PFSK-1 (cell line): ENCODE measurements around the gene CEP70.

Experiments used
- FOXP2 ChIP-seq: optimal IDR thresholded peaks from 2 replicates; pipeline ENCODE3; 2011; ENCODE audit warnings: borderline replicate concordance, control low read depth, inconsistent platforms; ENCODE audit not compliant: insufficient read depth; ENCODE audit errors: extremely low read length, extremely low read depth
- POLR2AphosphoS5 ChIP-seq: IDR thresholded peaks from 2 replicates; pipeline ENCODE4 v1.6.1; 2012; ENCODE audit warnings: low read depth, mild to moderate bottlenecking, control low read depth, low read length, moderate library complexity
- SIN3A ChIP-seq: IDR thresholded peaks from 2 replicates; pipeline ENCODE4 v1.6.1; 2012; ENCODE audit warnings: mild to moderate bottlenecking, low read length, moderate library complexity, borderline replicate concordance; ENCODE audit not compliant: insufficient read depth
- TAF1 ChIP-seq: IDR thresholded peaks from 2 replicates; pipeline ENCODE4 v1.6.1; 2012; ENCODE audit warnings: low read length, control low read depth, borderline replicate concordance; ENCODE audit not compliant: insufficient read depth
- TF ChIP-seq, protein P1 (sequence below), 2 experiments: IDR thresholded peaks; 2 replicates each; pipeline versions ENCODE4 v1.6.1 to v1.8.0; 2011 to 2012; ENCODE audit warnings: low read depth in 2 of 2, low read length in 2 of 2, control low read depth in 1 of 2, inconsistent platforms in 1 of 2, mild to moderate bottlenecking in 1 of 2, moderate library complexity in 1 of 2; ENCODE audit not compliant: insufficient read depth in 1 of 2

CEP70 gene

DNA sequence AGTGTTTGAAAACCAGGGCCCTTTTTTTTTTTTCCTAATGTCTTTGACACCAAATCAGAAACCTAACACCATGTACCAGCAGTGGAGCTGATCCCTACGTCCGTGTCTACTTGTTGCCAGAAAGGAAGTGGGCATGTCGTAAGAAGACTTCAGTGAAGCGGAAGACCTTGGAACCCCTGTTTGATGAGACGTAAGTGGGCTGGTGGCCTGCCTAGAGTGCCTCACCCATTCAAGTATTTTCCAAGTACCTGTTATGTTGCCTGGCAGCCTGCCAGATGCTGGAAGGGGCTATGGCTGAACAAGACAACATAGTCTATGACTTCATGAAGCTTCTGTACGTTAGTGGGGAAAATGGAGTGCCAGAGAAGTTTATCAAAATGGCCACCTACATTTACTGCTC, 119.9 kb downstream of the CEP70 start:
- TF ChIP-seq FOXP2 (no peak), TAF1 (no peak), POLR2AphosphoS5 (no peak), SIN3A (no peak)
- TF ChIP-seq, protein P1, sequence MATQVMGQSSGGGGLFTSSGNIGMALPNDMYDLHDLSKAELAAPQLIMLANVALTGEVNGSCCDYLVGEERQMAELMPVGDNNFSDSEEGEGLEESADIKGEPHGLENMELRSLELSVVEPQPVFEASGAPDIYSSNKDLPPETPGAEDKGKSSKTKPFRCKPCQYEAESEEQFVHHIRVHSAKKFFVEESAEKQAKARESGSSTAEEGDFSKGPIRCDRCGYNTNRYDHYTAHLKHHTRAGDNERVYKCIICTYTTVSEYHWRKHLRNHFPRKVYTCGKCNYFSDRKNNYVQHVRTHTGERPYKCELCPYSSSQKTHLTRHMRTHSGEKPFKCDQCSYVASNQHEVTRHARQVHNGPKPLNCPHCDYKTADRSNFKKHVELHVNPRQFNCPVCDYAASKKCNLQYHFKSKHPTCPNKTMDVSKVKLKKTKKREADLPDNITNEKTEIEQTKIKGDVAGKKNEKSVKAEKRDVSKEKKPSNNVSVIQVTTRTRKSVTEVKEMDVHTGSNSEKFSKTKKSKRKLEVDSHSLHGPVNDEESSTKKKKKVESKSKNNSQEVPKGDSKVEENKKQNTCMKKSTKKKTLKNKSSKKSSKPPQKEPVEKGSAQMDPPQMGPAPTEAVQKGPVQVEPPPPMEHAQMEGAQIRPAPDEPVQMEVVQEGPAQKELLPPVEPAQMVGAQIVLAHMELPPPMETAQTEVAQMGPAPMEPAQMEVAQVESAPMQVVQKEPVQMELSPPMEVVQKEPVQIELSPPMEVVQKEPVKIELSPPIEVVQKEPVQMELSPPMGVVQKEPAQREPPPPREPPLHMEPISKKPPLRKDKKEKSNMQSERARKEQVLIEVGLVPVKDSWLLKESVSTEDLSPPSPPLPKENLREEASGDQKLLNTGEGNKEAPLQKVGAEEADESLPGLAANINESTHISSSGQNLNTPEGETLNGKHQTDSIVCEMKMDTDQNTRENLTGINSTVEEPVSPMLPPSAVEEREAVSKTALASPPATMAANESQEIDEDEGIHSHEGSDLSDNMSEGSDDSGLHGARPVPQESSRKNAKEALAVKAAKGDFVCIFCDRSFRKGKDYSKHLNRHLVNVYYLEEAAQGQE (IDR thresholded peaks at IDR 0.05; ENCODE audit: insufficient read depth in 1 of 2, low read depth in 2 of 2, low read length in 2 of 2): no peak

DNA sequence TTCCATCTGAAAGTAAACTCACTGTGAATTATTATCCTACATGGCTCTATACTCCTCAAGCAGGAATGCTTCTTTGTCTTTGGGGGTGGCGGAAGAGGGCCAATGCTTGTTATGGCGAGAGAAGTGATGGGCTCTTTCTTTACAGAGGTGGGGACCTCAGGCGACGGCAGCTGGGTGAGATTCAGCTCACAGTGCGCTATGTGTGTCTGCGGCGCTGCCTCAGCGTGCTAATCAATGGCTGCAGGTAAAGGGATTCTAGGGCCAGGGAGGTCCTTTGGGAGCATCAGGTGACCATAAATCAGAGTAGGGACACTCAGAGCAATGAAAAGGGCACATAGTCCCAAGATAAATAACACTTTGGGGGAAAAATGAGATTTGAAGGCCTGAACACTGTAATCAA, 120.7 kb downstream of the CEP70 start:
- TF ChIP-seq FOXP2 (no peak), TAF1 (no peak), POLR2AphosphoS5 (no peak), SIN3A (no peak)
- TF ChIP-seq, protein P1 (IDR thresholded peaks at IDR 0.05; ENCODE audit: insufficient read depth in 1 of 2, low read depth in 2 of 2, low read length in 2 of 2): no peak

- TF ChIP-seq POLR2AphosphoS5 (no peak), FOXP2 (no peak), SIN3A (no peak), TAF1 (no peak)
- TF ChIP-seq, protein P1 (IDR thresholded peaks at IDR 0.05; ENCODE audit: insufficient read depth in 1 of 2, low read depth in 2 of 2, low read length in 2 of 2): no peak
Observed at GRCh38 chr3:138472141-138472825, 121.8 kb downstream of the CEP70 start.

- TF ChIP-seq FOXP2: no peak
Observed at GRCh38 chr3:138471481-138471880, 122.6 kb downstream of the CEP70 start.

DNA sequence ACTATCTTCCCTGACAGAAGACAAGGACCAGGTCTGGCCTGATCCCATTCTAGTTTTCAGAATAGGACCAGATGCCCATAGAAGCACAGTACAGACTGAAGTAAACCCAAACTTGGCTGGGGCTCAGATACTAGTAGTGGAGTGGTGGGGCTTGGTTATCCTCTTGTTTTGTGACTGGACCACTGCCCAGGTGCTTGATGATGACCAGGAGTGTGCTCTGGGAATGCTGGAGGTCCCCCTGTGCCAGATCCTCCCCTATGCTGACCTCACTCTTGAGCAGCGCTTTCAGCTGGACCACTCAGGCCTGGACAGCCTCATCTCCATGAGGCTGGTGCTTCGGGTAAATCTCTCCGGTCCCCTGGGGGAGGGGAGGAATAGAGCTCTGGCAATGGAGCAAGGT, 123.4 kb downstream of the CEP70 start:
- TF ChIP-seq POLR2AphosphoS5: no peak
- TF ChIP-seq FOXP2: no peak
- no peak for TF ChIP-seq TAF1
- TF ChIP-seq, protein P1 (IDR thresholded peaks at IDR 0.05; ENCODE audit: insufficient read depth in 1 of 2, low read depth in 2 of 2, low read length in 2 of 2): no peak
- no peak for TF ChIP-seq SIN3A
